ACC112 (cell line): ENCODE results near the gene KIF25.

ENCODE experiments used
- H2AFZ ChIP-seq: fragments of 200-600 bp; sonication (generic); one replicate; pipeline ENCODE4 v1.6.0; 2017; ENCODE audit warnings: antibody characterized with exemption, low read length; ENCODE audit not compliant: unreplicated experiment
- H3K27ac ChIP-seq: fragments of 200-600 bp; sonication (generic); 2 replicates; pipeline ENCODE4 v1.5.1; 2014; ENCODE audit warnings: low read depth, mild to moderate bottlenecking, antibody characterized with exemption, low read length, moderate library complexity
- H3K27me3 ChIP-seq: fragments of 200-600 bp; sonication (generic); 2 replicates; pipeline ENCODE4 v1.6.1; 2014; ENCODE audit warnings: mild to moderate bottlenecking, antibody characterized with exemption, low read length, moderate library complexity, mixed read lengths; ENCODE audit not compliant: insufficient read depth
- H3K36me3 ChIP-seq: fragments of 200-600 bp; sonication (generic); 2 replicates; pipeline ENCODE4 v1.6.1; 2016; ENCODE audit warnings: mild to moderate bottlenecking, antibody characterized with exemption, low read length, moderate library complexity, mixed read lengths; ENCODE audit not compliant: insufficient read depth
- H3K4me1 ChIP-seq: fragments of 200-600 bp; sonication (generic); one replicate; pipeline ENCODE4 v1.6.1; 2016; ENCODE audit warnings: low read length, mixed read lengths; ENCODE audit not compliant: insufficient read depth, unreplicated experiment, control insufficient read depth
- H3K4me3 ChIP-seq: fragments of 200-600 bp; sonication (generic); 2 replicates; pipeline ENCODE4 v1.5.1; 2014; ENCODE audit warnings: mild to moderate bottlenecking, low read depth, low read length
- H3K79me2 ChIP-seq: fragments of 200-600 bp; sonication (generic); one replicate; pipeline ENCODE4 v1.6.0; 2016; ENCODE audit warnings: low read length; ENCODE audit not compliant: control insufficient read depth, unreplicated experiment, insufficient read depth

KIF25 gene

DNA sequence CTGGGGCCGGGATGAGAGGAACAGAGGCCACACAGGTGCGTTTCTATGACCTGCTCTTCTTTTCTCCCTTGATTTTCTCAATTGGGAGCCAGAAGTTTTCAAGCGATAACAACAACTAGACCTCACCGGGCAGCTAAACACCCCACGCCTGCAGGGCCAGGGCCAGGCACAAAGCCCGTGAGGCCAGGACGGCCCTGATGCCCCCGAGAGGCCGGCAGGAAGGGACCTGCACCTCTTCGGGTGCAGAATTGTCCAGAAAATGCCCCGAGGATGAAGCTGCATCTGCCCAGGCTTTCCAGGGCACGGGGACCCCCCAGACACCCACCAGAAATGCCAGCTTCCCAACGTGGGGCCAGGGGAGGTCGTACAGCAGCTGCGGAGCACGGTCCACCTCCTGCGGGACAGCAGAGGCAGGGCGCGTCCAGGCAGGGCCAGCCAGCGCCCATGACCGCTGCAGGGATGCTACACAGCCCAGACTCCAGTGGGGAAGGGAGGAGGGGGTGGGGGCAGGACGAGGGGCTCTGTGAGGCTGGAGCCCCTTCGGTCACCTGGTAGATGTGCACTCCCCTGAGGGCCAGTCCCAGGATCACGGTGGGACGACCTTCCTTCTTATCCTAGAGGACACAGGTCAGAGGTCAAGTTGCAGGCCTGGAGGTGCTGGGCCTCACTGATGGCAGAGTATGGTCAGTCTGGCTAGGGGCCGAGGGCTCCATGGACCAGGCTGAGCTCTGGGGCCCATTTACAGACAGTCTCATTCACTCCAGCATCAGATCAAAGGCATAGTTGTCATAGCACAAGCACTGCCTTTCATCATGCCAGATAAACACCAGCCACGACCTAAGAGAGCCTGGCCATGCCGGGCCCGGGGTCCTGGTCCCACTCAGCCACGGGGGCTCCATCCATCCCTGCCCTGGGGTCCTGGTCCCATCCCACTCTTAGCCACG is 65.1 kb downstream of the KIF25 start:
- no peak overlapping the region for H3K4me3 ChIP-seq
- H3K27ac ChIP-seq: no peak overlapping the region
- no peaks in the 10 kb centered on the region for H3K79me2 ChIP-seq
- H3K4me1 ChIP-seq: no peaks in the 10 kb centered on the region
- H3K27me3 ChIP-seq: no peaks in the 10 kb centered on the region
- H3K36me3 ChIP-seq: no peaks in the 10 kb centered on the region
- H2AFZ ChIP-seq: no peak overlapping the region

DNA sequence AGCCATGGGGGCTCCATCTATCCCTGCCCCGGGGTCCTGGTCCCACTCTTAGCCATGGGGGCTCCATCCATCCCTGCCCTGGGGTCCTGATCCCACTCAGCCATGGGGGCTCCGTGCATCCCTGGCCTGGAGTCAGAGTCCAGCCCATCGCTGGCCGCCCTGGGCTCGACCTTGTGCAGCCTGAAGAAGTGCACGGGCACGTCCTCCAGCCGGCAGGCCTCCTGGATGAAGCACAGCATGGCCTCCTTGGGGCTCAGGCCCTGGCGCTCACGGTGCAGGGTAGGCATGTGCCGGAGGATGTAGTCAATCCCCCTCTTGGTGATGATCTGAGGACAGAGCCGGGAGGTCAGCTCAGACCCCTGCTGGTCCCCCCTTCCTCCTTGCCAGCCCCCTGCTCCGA is 66.0 kb downstream of the KIF25 start:
- Histone ChIP-seq H3K36me3 (no peaks in the 10 kb centered on the region), H3K27me3 (no peaks in the 10 kb centered on the region), H2AFZ (no peak overlapping the region), H3K4me3 (no peak overlapping the region), H3K79me2 (no peaks in the 10 kb centered on the region), H3K27ac (no peak overlapping the region), H3K4me1 (no peaks in the 10 kb centered on the region)

DNA sequence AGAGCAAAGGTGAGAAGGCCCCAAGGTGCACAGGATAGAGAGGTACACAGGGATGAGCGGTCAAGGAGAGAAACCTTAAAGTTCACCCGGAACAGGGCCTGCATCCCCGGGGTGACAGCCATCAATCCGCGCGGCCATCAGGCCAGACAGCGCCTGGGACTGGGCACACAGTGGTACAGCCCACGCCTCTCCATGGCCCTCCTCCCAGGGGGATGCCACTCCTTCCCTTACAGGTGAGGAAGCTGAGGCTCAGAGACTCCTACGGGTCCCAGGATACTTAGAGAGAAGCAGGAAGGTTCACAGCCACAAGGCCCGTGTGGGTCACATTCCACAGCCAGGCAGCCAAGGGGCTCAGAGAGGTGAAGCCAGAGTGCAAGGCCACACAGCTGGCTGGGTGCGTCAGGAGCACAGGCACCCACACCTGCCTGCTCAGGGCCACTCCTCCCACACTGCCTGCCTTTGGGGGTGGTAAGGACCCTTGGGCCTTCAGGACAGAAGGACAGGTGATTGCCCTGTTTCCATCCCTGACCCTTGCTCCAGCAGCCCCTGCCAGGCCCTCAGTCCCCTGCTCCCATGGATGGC is 66.8 kb downstream of the KIF25 start:
- no peak overlapping the region for H3K4me3 ChIP-seq
- H3K36me3 ChIP-seq: no peaks in the 10 kb centered on the region
- no peaks in the 10 kb centered on the region; the same call in 1 of the 2 replicates for H3K27me3 ChIP-seq
- H3K27ac ChIP-seq: no peak overlapping the region
- no peaks in the 10 kb centered on the region for H3K79me2 ChIP-seq
- H3K4me1 ChIP-seq: no peaks in the 10 kb centered on the region
- no peak overlapping the region for H2AFZ ChIP-seq

DNA sequence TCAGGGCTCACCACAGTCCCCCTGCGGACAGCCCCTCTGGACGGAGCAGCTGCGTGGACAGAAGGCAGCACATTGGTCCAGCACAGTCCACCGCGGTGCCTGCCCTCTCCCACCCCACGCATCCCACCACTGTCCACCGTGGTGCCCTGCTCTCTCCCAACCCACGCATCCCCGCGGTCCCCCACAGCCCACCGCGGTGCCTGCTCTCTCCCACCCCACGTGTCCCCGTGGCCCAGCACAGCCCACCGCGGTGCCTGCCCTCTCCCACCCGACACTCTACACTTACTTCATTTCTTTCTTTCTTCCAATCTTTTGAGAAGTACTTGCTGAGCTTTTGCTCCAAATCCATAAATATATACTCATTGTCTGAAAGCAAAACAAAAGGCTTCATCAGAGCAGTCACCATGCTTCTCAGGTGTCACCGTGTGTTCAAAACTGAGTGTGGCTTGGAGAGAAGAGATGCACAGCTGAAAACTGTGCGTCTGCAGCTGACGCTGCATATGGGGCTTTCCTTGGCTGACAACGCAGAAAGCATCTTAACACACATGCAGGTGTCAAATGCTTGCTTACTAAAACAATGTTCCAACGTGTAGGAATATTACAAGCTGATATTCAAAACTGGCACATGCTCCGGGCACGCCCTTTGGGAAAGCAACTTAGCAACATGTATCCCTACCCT is 69.7 kb downstream of the KIF25 start:
- no peaks in the 10 kb centered on the region for H3K79me2 ChIP-seq
- H3K4me3 ChIP-seq: no peak overlapping the region
- H3K27me3 ChIP-seq: peaks cover 15% of the 10 kb centered on the region; the same call in 1 of the 2 replicates
- no peaks in the 10 kb centered on the region for H3K4me1 ChIP-seq
- no peak overlapping the region for H2AFZ ChIP-seq
- no peaks in the 10 kb centered on the region for H3K36me3 ChIP-seq
- H3K27ac ChIP-seq: no peak overlapping the region

GRCh38 chr6:168070804-168071203 is 73.3 kb downstream of the KIF25 start:
- H3K27me3 ChIP-seq: peaks cover 20% of the 10 kb centered on the region; the same call in 1 of the 2 replicates
- no peaks in the 10 kb centered on the region for H3K4me1 ChIP-seq
- no peaks in the 10 kb centered on the region for H3K79me2 ChIP-seq
- no peak overlapping the region for H3K4me3 ChIP-seq
- no peak overlapping the region for H2AFZ ChIP-seq
- no peak overlapping the region for H3K27ac ChIP-seq
- no peaks in the 10 kb centered on the region for H3K36me3 ChIP-seq

DNA sequence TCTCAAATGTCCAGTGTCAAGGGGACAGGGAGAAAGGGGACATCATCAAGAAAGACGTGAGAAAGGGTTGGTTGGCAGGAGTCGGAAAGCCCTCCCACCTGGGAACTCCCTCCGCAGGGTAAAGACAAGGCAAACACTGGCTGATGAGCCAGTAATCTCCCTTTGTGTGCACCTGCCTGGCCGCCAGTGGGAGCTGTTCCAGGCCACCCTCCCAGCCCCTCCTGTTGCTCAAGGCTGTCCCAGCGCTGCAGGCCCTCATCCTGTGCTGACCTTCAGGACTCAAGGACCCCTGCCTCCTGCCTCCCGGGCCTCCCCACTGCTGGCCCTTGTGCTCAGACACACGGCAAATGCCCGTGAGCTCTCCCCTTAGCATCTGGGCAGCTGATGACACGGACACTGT is 74.1 kb downstream of the KIF25 start:
- peaks cover 20% of the 10 kb centered on the region; the same call in 1 of the 2 replicates for H3K27me3 ChIP-seq

GRCh38 chr6:168072261-168072660 is 74.8 kb downstream of the KIF25 start:
- no peaks in the 10 kb centered on the region for H3K4me1 ChIP-seq
- H3K79me2 ChIP-seq: no peaks in the 10 kb centered on the region
- no peak overlapping the region for H3K27ac ChIP-seq
- H2AFZ ChIP-seq: no peak overlapping the region
- H3K4me3 ChIP-seq: no peak overlapping the region
- H3K36me3 ChIP-seq: no peaks in the 10 kb centered on the region
- H3K27me3 ChIP-seq: peaks cover 20% of the 10 kb centered on the region; the same call in 1 of the 2 replicates

More for the DNA sequence above, 74.1 kb downstream of the KIF25 start:
- Histone ChIP-seq H3K36me3 (no peaks in the 10 kb centered on the region), H2AFZ (no peak overlapping the region), H3K27ac (no peak overlapping the region), H3K79me2 (no peaks in the 10 kb centered on the region), H3K4me3 (no peak overlapping the region), H3K4me1 (no peaks in the 10 kb centered on the region)

- H3K27ac ChIP-seq: no peak overlapping the region
- no peaks in the 10 kb centered on the region for H3K79me2 ChIP-seq
- H3K4me3 ChIP-seq: no peak overlapping the region
- H3K36me3 ChIP-seq: no peaks in the 10 kb centered on the region
- H2AFZ ChIP-seq: no peak overlapping the region
- peaks cover 20% of the 10 kb centered on the region; the same call in 1 of the 2 replicates for H3K27me3 ChIP-seq
- no peaks in the 10 kb centered on the region for H3K4me1 ChIP-seq
Measured at GRCh38 chr6:168072730-168073129, 75.3 kb downstream of the KIF25 start.

- Histone ChIP-seq H3K27me3 (peaks cover 20% of the 10 kb centered on the region; the same call in 1 of the 2 replicates), H3K27ac (no peak overlapping the region), H3K4me1 (no peaks in the 10 kb centered on the region), H3K36me3 (no peaks in the 10 kb centered on the region), H2AFZ (no peak overlapping the region), H3K79me2 (no peaks in the 10 kb centered on the region), H3K4me3 (no peak overlapping the region)
Measured at GRCh38 chr6:168073937-168074730, 76.7 kb downstream of the KIF25 start.

- H3K4me3 ChIP-seq: no peak overlapping the region
- no peak overlapping the region for H3K27ac ChIP-seq
- no peak overlapping the region for H2AFZ ChIP-seq
- H3K4me1 ChIP-seq: no peaks in the 10 kb centered on the region
- peaks cover 20% of the 10 kb centered on the region; the same call in 1 of the 2 replicates for H3K27me3 ChIP-seq
- H3K36me3 ChIP-seq: no peaks in the 10 kb centered on the region
- no peaks in the 10 kb centered on the region for H3K79me2 ChIP-seq
Measured at GRCh38 chr6:168075216-168075615, 77.7 kb downstream of the KIF25 start.
